CD4-positive, alpha-beta T cell treated with Interleukin-21 for 1 hour (primary cell): ENCODE data around the gene THRSP.

Source experiments
- DNase-seq: peaks from one replicate; pipeline ENCODE4 v3.0.0-alpha.2; 2020

The THRSP gene

DNA sequence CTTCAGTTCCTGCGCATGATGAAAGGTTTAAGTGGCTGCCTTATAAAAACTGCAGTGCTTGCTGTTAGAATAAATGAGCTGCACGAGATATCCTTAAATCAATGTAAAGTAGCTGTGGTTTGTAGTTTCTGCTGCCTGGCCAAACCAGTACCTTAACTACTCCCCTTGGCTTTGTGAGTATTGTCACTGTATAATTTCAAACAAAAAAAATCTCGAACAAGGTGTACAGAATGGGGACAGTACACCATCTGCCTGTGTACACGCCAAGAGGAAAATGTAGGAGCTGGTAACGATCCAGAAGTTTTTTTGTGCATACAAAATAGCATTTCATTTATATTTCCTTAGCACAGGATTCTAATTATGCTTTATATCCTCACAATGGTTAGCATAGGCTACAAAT, 36.6 kb downstream of the THRSP start:
- no peak for DNase-seq

DNA sequence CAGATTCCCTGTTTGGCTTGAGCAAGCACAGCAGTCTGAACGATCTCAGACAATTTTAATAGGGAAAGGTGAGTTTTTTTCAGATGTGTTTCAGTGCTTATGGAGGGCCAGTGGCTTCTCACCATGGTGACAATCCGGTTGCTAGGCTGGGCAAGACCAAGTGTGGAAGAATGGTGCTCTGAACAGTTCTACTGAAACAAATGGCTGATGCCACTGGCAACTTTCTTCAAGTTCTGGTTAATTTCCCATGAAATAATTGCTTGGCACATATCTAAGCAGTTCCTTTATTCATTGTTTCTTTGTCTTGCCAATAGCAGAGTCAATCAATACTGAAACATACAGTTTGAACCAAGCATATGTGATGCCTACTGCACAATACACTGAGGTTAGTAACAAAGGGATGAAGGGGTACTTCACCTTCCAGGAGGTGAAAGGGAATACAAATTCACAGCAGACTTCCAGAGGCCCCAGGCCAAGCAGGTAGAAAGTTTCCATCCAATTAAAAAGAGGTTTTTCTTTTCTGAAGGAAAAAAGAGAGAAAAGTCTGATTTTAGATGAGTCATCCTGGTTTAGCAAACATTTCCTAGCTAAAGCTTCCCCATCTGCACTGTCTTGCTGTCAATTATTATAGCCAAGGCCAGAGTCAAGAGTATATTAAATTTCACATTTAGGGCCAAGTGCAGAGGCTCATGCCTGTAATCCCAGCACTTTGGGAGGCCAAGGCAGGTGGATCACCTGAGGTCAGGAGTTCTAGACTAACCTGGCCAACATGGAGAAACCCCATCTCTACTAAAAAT, 37.2 kb downstream of the THRSP start:
- DNase-seq = no peak

DNA sequence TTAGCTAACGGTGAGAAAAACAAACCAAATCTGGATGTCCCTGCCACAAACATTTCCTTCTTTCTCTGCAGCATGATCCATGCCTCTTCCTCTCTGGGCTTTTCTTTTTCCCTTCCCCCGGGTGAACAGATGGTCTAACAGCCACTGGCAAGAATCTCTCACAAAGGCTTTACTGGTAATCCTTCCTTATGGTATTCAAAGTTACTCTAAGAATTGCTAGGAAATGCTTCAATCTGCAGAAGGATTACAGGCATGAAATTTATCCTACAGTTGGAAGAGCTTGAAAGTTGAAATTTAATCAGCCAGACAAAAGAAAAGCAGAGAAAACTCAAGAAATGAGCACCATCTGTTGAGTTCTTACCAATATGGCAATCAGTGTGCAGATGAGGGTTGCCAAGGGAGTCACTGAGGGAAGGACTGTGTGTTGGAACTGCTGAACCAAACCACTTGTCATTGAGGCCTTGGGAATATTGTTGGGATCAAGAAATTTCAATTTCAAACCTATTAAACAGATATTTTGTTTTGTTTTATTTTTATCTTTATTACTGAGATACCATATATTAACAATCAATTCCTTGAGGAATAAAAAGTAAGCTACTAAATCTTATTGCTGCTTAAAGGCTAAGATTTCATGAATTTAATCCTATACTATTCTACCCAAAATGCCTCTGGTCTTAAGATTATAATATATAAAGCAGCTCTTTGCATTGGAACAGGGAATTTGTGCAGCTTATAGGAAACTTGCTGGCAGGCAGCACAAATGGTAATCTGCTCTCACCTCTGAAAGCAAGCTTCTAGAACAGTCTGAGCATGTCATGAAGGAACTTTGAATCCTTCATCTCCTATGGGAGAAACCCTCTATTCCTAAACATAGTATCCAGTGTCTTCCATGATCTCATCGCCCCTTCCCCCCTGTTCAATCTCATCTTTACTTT, 45.7 kb downstream of the THRSP start:
- no peak for DNase-seq

DNA sequence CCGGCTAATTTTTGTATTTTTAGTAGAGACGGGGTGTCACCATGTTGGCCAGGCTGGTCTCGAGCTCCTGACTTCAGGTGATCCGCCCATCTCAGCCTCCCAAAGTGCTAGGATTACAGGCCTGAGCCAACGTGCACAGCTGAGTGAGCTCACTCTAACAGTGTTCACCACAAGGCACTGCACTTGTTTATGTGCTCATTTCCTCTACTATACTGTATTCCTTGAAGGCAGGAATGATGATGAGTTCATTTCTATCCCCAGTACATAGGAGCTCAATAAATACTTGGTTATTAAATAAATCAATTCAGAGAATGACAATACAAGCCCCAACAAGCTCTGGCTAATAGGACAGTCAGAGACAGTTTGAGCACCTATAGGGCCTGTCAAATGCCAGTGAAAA, 46.7 kb downstream of the THRSP start:
- no peak for DNase-seq

DNA sequence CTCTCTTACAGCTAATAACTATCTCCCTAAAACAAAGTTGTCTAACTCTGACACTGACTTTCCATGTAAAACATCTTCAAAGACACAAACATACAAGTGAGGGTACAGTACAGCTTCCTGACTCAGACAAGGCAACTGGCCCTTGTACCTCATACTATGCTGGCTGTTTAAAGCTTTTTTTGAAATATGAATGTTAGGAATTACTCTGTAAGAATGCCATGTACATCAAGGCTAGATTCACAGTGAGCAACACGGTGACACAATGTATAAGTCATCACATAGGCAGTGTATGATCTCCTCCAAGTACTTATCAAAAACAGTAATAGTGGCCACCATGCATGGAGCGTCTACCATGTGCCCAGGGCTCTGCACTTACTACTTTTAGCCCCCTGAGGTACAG, 47.2 kb downstream of the THRSP start:
- DNase-seq = no peak

DNA sequence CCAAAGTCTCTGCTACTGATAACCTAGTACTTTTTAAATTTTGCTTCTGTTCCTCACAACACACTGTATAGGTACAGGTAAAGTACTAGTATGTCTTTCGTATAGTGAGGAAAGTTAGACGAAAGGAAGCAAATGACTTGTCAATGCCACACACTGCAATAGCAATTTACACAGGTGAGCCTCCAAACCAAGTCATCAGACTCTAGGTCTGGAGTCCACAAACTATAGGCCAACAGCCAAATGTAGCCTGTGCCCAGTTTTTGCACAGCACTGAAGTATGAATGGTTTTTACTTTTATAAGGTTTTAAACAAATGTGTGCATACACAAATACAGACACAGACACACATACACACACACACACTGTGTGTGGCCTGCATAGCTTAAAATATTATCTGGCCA, 47.6 kb downstream of the THRSP start:
- DNase-seq = no peak

DNA sequence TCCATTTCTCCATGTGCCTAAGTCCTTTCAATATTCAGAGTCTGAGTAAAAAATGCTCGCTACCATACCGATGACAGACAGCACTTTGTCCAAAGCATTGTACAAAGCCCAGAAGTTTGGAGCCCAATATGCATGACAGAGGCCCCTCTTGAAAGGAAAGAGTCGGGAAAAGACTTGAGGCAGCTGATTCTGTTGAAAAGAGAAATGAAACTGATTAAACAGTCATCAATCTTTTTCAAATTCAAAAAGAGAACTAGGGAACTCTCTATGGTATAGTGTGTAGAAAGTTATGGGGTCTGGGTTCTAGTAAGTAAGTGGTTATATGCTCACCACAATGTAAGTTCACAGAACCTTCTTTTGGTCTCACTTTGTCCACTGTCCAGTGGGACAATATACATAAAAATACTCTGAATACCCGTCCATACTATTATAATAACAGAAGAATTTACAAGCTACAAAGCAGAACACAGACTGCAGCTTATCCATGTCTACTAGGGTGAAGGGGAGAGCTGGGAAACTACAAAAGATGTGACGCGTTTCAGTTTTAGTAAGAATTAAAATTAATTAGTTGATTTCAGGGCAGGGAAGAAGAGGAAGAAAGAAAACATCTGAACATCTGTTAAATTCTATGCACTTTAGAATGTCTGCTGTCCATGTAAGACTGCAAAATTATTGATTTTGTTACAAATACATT, 49.1 kb downstream of the THRSP start:
- no peak for DNase-seq
